ENCODE data around the gene MFSD11. TPM values are rescaled to one million over a fixed set of nuclear protein-coding genes. Genes with fewer than 3 reads are reported as not detected.

MFSD11 gene
- total RNA-seq, 1 experiment from 2014 or later = 42.3 TPM

DNA sequence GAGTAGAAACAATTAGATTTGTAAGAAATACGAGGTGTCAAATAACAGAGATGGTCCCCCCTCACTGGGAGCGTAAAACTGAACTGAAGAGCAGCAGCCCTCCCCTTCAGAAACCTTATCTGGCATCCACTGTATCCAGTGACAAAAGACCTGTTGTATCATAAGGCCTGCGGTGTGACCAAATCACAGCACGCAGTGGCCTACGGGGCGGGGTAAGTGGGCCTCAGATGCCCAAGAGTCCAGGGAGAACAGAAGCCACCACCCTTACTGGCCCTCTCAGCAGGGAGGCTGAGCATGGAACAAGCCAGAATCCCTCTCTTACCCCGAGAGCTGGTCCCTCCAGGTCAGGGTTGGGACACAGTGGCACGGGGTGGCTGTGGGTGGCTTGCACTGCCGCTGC, 17.0 kb upstream of the MFSD11 start:
- TF ChIP-seq SIN3A (IDR thresholded peaks at IDR 0.05; ENCODE audit: borderline replicate concordance, insufficient read depth, low read depth, low read length) = no peak
- TF ChIP-seq POLR2AphosphoS5 (IDR thresholded peaks at IDR 0.05; ENCODE audit: low read depth, low read length) = no peak
- TF ChIP-seq, protein P1, sequence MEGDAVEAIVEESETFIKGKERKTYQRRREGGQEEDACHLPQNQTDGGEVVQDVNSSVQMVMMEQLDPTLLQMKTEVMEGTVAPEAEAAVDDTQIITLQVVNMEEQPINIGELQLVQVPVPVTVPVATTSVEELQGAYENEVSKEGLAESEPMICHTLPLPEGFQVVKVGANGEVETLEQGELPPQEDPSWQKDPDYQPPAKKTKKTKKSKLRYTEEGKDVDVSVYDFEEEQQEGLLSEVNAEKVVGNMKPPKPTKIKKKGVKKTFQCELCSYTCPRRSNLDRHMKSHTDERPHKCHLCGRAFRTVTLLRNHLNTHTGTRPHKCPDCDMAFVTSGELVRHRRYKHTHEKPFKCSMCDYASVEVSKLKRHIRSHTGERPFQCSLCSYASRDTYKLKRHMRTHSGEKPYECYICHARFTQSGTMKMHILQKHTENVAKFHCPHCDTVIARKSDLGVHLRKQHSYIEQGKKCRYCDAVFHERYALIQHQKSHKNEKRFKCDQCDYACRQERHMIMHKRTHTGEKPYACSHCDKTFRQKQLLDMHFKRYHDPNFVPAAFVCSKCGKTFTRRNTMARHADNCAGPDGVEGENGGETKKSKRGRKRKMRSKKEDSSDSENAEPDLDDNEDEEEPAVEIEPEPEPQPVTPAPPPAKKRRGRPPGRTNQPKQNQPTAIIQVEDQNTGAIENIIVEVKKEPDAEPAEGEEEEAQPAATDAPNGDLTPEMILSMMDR (IDR thresholded peaks at IDR 0.05) = no peak
- no peak for TF ChIP-seq TCF7L2 (IDR thresholded peaks at IDR 0.05; ENCODE audit: low read depth, low read length)
- TF ChIP-seq, protein P2, sequence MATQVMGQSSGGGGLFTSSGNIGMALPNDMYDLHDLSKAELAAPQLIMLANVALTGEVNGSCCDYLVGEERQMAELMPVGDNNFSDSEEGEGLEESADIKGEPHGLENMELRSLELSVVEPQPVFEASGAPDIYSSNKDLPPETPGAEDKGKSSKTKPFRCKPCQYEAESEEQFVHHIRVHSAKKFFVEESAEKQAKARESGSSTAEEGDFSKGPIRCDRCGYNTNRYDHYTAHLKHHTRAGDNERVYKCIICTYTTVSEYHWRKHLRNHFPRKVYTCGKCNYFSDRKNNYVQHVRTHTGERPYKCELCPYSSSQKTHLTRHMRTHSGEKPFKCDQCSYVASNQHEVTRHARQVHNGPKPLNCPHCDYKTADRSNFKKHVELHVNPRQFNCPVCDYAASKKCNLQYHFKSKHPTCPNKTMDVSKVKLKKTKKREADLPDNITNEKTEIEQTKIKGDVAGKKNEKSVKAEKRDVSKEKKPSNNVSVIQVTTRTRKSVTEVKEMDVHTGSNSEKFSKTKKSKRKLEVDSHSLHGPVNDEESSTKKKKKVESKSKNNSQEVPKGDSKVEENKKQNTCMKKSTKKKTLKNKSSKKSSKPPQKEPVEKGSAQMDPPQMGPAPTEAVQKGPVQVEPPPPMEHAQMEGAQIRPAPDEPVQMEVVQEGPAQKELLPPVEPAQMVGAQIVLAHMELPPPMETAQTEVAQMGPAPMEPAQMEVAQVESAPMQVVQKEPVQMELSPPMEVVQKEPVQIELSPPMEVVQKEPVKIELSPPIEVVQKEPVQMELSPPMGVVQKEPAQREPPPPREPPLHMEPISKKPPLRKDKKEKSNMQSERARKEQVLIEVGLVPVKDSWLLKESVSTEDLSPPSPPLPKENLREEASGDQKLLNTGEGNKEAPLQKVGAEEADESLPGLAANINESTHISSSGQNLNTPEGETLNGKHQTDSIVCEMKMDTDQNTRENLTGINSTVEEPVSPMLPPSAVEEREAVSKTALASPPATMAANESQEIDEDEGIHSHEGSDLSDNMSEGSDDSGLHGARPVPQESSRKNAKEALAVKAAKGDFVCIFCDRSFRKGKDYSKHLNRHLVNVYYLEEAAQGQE (IDR thresholded peaks at IDR 0.05; ENCODE audit: insufficient read depth in 1 of 2, low read depth in 2 of 2, low read length in 1 of 2) = no peak
- no peaks in the 10 kb centered on the region for H3K4me1 ChIP-seq (ENCODE audit: control insufficient read depth, insufficient read depth, low read length)
- H3K36me3 ChIP-seq (ENCODE audit: control insufficient read depth, insufficient read depth, low read length) = peaks cover 33% of the 10 kb centered on the region
- in situ Hi-C loops (cut with HindIII; ENCODE audit: low pct_unique_long_range_greater_than_20kb, low sequenced_read_pairs) (no loop called here), intact Hi-C loops (cut with micrococcal nuclease; ENCODE audit: unreplicated experiment) (no loop called here)
- no peak overlapping the region for H3K4me3 ChIP-seq (ENCODE audit: low read depth in 2 of 2, low read length in 2 of 2)
- ChIA-PET CTCF (no interaction called here), POLR2A (no interaction called here)
- H3K27ac ChIP-seq (ENCODE audit: low read length) = no peak overlapping the region
- DNase-seq (ENCODE audit: low read depth, low spot score) (no peak), ATAC-seq (no peak)
- no peaks in the 10 kb centered on the region for H3K27me3 ChIP-seq (ENCODE audit: control insufficient read depth, insufficient read depth, low read length)
- no TSS peak for BruUV-seq (replicated peaks)
- no peaks in the 10 kb centered on the region for H3K9me3 ChIP-seq (ENCODE audit: control insufficient read depth, insufficient read depth, low read depth, low read length)

DNA sequence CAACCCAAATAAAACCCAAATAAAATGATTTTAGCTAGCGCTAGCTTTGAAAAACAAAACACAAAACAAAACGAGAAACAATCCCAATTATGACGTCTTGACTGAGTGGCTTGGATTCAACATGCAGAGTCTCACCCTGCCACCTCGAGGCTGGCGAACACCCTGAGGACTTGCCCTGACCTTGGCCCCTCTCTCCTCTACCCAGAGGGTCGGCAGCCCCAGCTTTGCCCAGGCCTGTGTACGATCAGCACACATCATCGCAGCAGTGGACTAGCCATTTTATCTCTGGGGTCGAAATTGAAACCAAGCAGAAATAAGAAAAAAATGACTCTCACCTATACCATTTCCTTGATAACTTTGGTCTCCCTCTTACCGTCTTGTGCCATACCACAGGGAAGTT, 16.5 kb upstream of the MFSD11 start:
- peaks cover 33% of the 10 kb centered on the region for H3K36me3 ChIP-seq (ENCODE audit: control insufficient read depth, insufficient read depth, low read length)
- intact Hi-C loops (cut with micrococcal nuclease; ENCODE audit: unreplicated experiment) (no loop called here), in situ Hi-C loops (cut with HindIII; ENCODE audit: low pct_unique_long_range_greater_than_20kb, low sequenced_read_pairs) (no loop called here)
- no peaks in the 10 kb centered on the region for H3K9me3 ChIP-seq (ENCODE audit: control insufficient read depth, insufficient read depth, low read depth, low read length)
- H3K4me3 ChIP-seq (ENCODE audit: low read depth in 2 of 2, low read length in 2 of 2) = no peak overlapping the region
- POLR2A ChIA-PET = no interaction called here
- H3K27me3 ChIP-seq (ENCODE audit: control insufficient read depth, insufficient read depth, low read length) = no peaks in the 10 kb centered on the region
- no peak for ATAC-seq
- no peaks in the 10 kb centered on the region for H3K4me1 ChIP-seq (ENCODE audit: control insufficient read depth, insufficient read depth, low read length)
- TF ChIP-seq, protein P1 (IDR thresholded peaks at IDR 0.05) = no peak
- TF ChIP-seq POLR2AphosphoS5 (IDR thresholded peaks at IDR 0.05; ENCODE audit: low read depth, low read length) (no peak), TCF7L2 (IDR thresholded peaks at IDR 0.05; ENCODE audit: low read depth, low read length) (no peak), SIN3A (IDR thresholded peaks at IDR 0.05; ENCODE audit: borderline replicate concordance, insufficient read depth, low read depth, low read length) (no peak)
- TF ChIP-seq, protein P2 (IDR thresholded peaks at IDR 0.05; ENCODE audit: insufficient read depth in 1 of 2, low read depth in 2 of 2, low read length in 1 of 2) = no peak
- no peak overlapping the region for H3K27ac ChIP-seq (ENCODE audit: low read length)
- no TSS peak for BruUV-seq (replicated peaks)
- DNase-seq (ENCODE audit: low read depth, low spot score) = no peak
- CTCF ChIA-PET = no interaction called here

Data from Panc1 (cell line).